NK-92 treated with Interleukin-12 subunit alpha and Interleukin-12 subunit beta, amount 100 ng/mL, for 24 hours (cell line): ENCODE results near the gene MAGI2.
"Not testable (repeated sequence)": the region's sequence is repeated elsewhere in the genome, so short reads cannot be mapped to it uniquely, and the experiment has no call there.

Source experiments
- DNase-seq: peaks from one replicate; lab custom pipeline; 2025; lab: John Stamatoyannopoulos, UW

MAGI2 gene

GRCh38 chr7:78355834-78356233 lies 1097.6 kb downstream of the MAGI2 start:
- no peak for DNase-seq

DNA sequence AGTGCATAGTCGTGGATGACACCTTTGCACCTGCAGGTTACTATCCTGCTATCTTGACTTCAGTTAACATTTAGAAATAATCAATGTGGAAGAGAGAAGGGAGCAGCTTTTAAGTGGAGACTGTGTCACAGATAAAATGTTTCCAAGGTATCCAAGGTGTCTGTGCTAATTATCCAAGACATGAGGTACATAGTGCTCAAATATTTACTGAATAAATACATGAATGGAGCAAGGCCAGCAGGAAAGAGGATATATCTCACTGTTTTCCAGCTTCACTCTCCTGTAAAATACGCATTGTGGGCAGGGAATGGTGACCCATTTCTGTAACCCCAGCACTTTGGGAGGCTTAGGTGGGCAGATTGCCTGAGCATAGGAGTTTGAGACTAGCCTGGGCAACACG lies 1102.5 kb downstream of the MAGI2 start:
- no peak for DNase-seq

DNA sequence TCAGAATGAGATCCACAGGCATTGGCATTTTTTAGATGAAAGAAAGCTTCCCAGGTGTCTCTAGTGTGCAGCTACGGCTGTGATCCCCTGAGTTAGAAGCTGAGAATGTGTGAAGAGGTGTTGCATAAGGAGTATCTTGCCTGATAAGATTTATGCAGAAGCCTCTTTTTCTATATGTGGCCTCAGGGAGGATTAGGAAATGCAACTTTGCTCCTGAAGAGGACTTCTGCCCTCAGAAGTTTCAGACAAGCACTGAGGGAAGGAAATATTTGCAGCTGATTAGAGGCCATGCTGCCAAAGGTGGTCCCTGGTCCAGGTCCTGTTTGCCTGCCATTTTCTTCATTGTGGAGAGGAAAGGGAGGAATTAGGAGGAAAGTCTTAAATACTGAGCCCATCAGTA lies 1103.1 kb downstream of the MAGI2 start:
- no peak for DNase-seq

DNA sequence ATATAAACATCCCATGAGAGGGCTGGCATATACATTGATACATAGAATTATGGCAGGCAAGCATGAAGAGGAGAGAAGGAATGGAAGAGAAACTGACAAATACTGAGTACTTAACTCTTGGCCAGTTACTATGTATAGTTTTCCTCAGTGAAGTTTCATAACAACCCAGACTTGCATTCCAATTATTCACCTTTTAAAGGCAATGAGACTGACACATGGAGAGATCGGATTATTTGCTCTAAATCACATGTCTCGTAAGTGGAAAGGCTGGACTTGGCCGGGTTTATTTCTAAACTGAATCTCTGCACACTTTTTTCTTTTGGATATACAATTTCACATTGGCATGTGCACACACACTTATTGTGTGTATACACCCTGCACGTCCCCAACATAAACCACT lies 1106.6 kb downstream of the MAGI2 start:
- DNase-seq, result no peak

GRCh38 chr7:78345979-78346378 lies 1107.5 kb downstream of the MAGI2 start:
- no peak for DNase-seq

GRCh38 chr7:78345293-78345911 lies 1108.1 kb downstream of the MAGI2 start:
- no peak for DNase-seq

- no peak for DNase-seq
Measured at GRCh38 chr7:78334426-78334825, 1119.0 kb downstream of the MAGI2 start.

DNA sequence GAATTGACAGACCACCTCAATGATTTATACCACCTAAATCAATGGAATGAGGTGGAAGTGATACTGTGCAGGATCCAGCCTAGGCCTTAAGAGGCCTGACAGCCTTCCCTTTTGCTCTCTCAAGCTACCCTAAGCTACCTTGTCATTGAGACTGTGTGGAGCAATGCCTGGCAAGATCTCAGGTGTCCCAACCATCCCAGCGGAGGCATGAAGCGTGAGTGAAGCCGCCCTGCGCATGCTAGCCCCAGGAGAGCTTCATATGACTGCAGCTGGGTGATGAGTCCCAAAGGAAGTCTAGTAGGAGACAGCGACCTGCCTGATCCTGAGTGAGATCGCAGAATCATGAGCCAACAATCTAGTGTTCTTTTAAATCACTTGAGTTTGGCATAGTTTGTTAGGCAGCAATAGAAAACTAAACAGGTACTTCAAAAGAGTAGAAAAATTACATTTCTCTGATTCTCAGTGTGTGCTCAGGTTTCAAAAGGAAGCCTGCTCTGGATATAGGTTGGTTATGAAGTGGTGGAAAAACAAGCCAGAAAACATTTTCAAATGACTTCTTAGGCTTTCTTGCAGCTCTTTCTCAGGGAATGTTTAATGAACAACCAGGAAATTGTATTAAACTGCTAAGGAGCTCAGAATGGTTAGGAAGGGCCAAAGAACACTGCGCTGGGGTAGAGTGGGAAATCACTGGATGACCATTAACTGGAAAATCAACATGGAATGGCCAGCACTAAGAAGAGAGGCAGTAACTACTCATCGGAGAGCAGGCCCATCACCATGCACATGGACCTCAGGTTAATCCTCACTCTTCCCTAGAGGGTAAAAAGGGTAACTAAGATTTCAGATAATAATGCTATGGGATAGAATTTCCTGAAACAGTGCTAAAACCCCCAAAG lies 1119.7 kb downstream of the MAGI2 start:
- no peak for DNase-seq

- no peak for DNase-seq
Measured at GRCh38 chr7:78329001-78329655, 1124.3 kb downstream of the MAGI2 start.

GRCh38 chr7:78327718-78328117 lies 1125.7 kb downstream of the MAGI2 start:
- DNase-seq, result no peak

DNA sequence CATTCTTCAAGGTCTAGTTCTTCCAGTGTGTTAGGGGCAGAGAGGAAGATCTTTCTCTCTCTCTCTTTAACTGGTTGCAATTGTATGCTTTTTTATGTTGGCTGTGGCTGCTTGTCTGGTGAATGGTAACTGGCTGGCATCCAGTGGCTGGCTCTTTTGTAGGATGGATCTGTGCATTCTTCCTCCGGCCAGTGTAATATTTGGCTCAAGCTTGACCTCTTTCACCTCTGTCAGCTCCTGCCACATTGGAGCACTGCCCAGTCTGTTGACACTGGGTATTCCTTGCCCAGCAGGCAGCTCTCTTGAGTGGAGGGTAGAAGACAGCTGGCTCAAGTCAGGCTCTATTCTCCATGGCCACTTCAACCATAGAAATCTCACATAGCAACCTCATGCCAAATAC lies 1126.6 kb downstream of the MAGI2 start:
- no peak for DNase-seq

DNA sequence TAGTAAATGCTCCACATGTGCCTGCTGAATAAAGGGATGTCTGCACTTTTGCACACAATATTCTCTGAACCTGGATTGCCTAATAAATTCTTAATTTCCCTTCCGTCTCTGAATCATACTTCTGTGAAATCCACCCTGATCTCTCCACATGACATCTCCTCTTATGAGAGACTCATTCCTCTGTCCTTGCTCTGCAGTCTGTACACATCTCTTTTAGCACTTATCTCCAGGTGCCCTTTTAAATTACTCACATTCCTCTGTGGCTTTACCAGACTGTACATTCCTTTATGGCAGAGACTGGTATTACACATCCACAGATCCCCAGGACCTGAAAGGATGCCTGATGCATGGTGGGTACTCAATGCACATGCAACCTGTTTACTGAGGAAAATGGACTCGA lies 1127.3 kb downstream of the MAGI2 start:
- DNase-seq, result no peak

- DNase-seq, result no peak
Measured at GRCh38 chr7:78323118-78323517, 1130.3 kb downstream of the MAGI2 start.

DNA sequence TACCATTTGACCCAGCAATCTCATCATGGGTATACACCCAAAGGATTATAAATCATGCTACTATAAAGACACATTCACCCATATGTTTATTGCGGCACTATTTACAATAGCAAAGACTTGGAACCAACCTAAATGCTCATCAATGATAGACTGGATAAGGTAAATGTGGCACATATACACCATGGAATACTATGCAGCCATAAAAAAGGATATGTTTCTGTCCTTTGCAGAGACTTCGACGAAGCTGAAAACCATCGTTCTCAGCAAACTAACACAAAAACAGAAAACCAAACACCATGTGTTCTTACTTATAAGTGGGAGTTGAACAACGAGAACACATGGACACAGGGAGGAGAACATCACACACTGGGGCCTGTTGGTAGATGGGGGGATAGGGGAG lies 1131.2 kb downstream of the MAGI2 start:
- DNase-seq, result not testable (repeated sequence)

DNA sequence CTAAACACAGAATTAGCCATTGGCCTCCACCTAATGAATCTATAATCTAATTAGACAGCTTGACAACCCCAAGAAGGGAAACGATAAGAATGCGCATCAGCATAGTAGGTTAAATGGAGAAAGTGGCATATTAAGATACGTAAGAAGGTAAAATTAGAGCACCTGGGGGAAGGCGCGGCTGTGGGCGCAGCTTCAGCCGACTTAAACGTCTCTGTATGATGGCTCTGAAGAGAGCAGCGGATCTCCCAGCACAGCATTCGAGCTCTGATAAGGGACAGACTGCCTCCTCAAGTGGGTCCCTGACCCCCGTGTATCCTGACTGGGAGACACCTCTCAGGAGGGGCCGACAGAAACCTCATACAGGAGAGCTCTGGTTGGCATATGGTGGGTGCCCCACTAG lies 1136.1 kb downstream of the MAGI2 start:
- DNase-seq, result no peak

GRCh38 chr7:78316110-78316509 lies 1137.4 kb downstream of the MAGI2 start:
- DNase-seq, result no peak

- DNase-seq, result no peak
Measured at GRCh38 chr7:78315119-78315518, 1138.3 kb downstream of the MAGI2 start.

DNA sequence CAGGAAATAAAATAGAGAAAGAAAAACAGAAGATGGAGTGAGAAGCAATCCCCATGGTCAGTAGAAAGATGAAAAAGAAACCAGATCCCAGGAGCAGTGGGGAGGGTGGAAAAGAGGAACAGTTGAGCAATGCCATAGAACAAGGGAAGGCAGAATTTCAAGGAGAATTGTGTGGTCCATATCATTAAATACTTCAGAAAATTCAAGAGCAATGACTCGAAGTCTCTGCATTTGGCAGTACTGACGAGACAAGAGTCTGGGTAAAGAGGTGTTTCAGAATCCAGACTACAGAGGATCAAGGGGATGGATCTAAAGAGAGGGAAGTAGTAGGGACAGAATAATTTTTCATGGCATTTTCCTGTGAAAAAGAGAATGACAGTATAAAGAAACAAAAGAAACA lies 1142.3 kb downstream of the MAGI2 start:
- DNase-seq, result no peak

- DNase-seq, result no peak
Measured at GRCh38 chr7:78307892-78308291, 1145.6 kb downstream of the MAGI2 start.

DNA sequence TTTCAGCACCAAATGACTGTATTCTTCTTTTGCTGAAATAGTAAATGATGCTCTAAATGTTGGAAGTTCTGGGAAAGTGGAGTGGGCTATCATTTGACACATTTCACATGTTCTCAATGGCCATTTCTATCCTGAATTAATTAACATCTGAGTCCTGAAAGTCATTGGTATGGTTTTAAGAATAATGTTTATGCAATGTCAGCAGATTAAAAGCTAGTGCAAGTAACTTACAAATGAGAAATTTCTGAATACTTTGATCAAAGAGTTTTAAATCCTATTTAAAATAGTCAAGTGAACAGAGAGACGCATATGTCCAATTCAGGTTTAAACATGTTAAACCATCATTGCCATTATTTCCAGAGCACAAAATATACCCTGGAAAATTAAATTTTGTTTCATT lies 1146.8 kb downstream of the MAGI2 start:
- DNase-seq, result no peak

DNA sequence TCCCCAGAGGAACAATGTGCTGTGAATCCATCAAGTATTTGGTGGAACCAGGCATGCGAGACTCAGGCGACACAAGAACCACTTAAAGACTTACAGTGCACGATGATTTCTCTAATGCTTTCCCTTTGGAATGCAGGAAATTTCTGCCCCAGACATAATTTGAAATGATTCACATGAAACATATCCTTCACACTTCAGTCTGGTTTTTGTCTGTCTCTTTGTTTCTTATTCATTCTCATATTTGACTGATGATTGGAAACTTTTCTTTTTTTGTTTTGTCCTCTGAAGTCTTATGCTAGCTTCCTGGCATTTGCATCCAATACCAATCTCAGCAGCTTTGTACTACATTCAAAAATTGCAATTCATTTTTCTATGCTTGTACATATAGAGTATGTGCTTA lies 1152.1 kb downstream of the MAGI2 start:
- no peak for DNase-seq

DNA sequence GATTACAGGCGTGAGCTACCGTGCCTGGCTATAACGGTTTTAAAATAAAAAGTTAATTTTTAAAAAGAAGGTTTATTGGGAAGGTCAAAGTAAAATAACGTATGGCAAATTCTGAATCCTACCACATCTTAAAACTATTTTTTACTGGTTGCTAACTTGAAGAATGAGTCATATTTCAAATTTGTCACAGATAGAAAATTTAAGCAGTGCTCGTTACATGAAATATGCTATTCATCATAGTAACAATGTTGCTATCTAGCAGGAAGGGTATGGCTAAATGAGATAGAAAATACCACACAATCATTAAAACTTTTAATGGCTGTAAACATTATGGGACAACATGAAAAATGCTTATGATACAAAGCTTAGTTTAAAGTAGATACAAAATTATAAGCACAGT lies 1154.4 kb downstream of the MAGI2 start:
- no peak for DNase-seq
